Spleen (tissue), 11 donors: ENCODE data around the gene PRKCA. TPM values are rescaled to one million over a fixed set of nuclear protein-coding genes. Genes with fewer than 3 reads are reported as not detected.

Experiments used
- DNase-seq: peaks from one replicate; pipeline ENCODE4 v3.0.0-alpha.2; 2020
- H3K27ac ChIP-seq, 8 donors: fragments of 200-600 bp; sonication (generic) in 7 of 8; 1 replicate in 4 of 8; 2 replicates in 4 of 8; pipeline versions ENCODE4 v1.5.0 to v1.8.0; 2016 to 2021; ENCODE audit warnings: inconsistent platforms in 4 of 8, mild to moderate bottlenecking in 4 of 8, moderate library complexity in 1 of 8
- H3K27me3 ChIP-seq, 7 donors: fragments of 200-600 bp; sonication (generic) in 6 of 7; replicated peaks in 1 of 7; 1 replicate in 4 of 7; 2 replicates in 3 of 7; pipeline versions ENCODE4 v1.5.0 to v1.8.0; 2016 to 2021; ENCODE audit warnings: inconsistent platforms in 3 of 7, mild to moderate bottlenecking in 1 of 7
- H3K36me3 ChIP-seq, 6 donors: fragments of 200-600 bp; sonication (generic) in 5 of 6; 1 replicate in 4 of 6; 2 replicates in 2 of 6; pipeline versions ENCODE4 v1.5.0 to v1.8.0; 2016 to 2021; ENCODE audit warnings: inconsistent platforms in 2 of 6
- H3K4me1 ChIP-seq, 6 donors: fragments of 200-600 bp; sonication (generic) in 5 of 6; 1 replicate in 3 of 6; 2 replicates in 3 of 6; pipeline versions ENCODE4 v1.5.0 to v1.8.0; 2016 to 2021; ENCODE audit warnings: inconsistent platforms in 3 of 6
- H3K4me3 ChIP-seq, 8 donors: fragments of 200-600 bp; sonication (generic) in 7 of 8; 1 replicate in 4 of 8; 2 replicates in 4 of 8; pipeline versions ENCODE4 v1.5.0 to v1.8.0; 2016 to 2021; ENCODE audit warnings: inconsistent platforms in 4 of 8, mild to moderate bottlenecking in 4 of 8, moderate library complexity in 2 of 8
- H3K9me3 ChIP-seq, 8 donors: fragments of 200-600 bp; sonication (generic) in 7 of 8; 1 replicate in 4 of 8; 2 replicates in 4 of 8; pipeline versions ENCODE4 v1.5.0 to v1.8.0; 2016 to 2021; ENCODE audit warnings: inconsistent platforms in 4 of 8
- POLR2A ChIP-seq, 3 donors: fragments of 450-650 bp; IDR thresholded peaks; one replicate each; pipeline ENCODE4 v1.5.1; 2017; ENCODE audit warnings: antibody characterized with exemption in 3 of 3, mild to moderate bottlenecking in 1 of 3
- POLR2AphosphoS5 ChIP-seq, 3 donors: sonication (generic); formaldehyde crosslinking; IDR thresholded peaks; one replicate each; pipeline ENCODE4 v1.5.1; 2017; ENCODE audit warnings: antibody characterized with exemption in 3 of 3
- WGBS, 5 donors: extraction: QIAGEN DNeasy Blood & Tissue Kit in 3 of 5; methylation state at CpG; one replicate each; pipeline versions ENCODE4 v1.1.5 to v1.1.7; 2013 to 2018; 5-methylcytosine and 5-hydroxymethylcytosine counted together
- intact Hi-C: fragments of 100-400 bp; cut with DNase I; formaldehyde crosslinking; loops from one replicate; pipeline ENCODE4 v1.15.0; 2023; ENCODE audit warnings: low total_unique reads
- polyA plus RNA-seq, 3 donors: library from polyadenylated mRNA; stranded (reverse); fragments of 200-250 nt; gene quantifications; one replicate each; pipeline ENCODE4 v1.2.1, GENCODE V29; 2013
- total RNA-seq, 7 donors: library from RNA; depleted of rRNA in 3 of 7; stranded (reverse); fragments of >200 nt in 3 of 7; fragmentation: NEBNext Ultra II Directional in 4 of 7; extraction: Animal tissue kit (Norgen Biotek cat#: 25700) in 4 of 7; gene quantifications; one replicate each; pipeline versions ENCODE4 v1.1.0 to v1.2.1, GENCODE V29; 2016 to 2021
- TF ChIP-seq, protein P1 (sequence below), 11 experiments: fragments of 200-600 bp in 7 of 11; fragments of 450-650 bp in 4 of 11; sonication (generic) in 4 of 11; IDR thresholded peaks in 8 of 11; conservative IDR thresholded peaks in 3 of 11; 1 replicate in 7 of 11; 2 replicates in 4 of 11; pipeline versions ENCODE4 v1.4.0 to v1.8.0; 2016 to 2021; ENCODE audit warnings: antibody characterized with exemption in 11 of 11, inconsistent platforms in 4 of 11, mild to moderate bottlenecking in 1 of 11
- donor health status: healthy with polysubstance abuse.
- donor health status: DM: no; HTN: no; CAD: no; lungs with moderate emphysema.
- donor health status: DM: no; HTN: no; CAD: no.
- donor health status: Bipolar disorder and iron deficiency.
- donor health status: healthy.
- donor health status: DM: no; HTN: no; CAD: no.
- donor health status: DM: yes; HTN: yes; CAD: no.

The PRKCA gene
- total and polyA plus RNA-seq, 10 donors, result 1.7 to 59.7 (median 31.2) TPM

- TF ChIP-seq POLR2A (IDR thresholded peaks at IDR 0.05) (no peak), POLR2AphosphoS5 (IDR thresholded peaks at IDR 0.05) (no peak)
- TF ChIP-seq, protein P1, sequence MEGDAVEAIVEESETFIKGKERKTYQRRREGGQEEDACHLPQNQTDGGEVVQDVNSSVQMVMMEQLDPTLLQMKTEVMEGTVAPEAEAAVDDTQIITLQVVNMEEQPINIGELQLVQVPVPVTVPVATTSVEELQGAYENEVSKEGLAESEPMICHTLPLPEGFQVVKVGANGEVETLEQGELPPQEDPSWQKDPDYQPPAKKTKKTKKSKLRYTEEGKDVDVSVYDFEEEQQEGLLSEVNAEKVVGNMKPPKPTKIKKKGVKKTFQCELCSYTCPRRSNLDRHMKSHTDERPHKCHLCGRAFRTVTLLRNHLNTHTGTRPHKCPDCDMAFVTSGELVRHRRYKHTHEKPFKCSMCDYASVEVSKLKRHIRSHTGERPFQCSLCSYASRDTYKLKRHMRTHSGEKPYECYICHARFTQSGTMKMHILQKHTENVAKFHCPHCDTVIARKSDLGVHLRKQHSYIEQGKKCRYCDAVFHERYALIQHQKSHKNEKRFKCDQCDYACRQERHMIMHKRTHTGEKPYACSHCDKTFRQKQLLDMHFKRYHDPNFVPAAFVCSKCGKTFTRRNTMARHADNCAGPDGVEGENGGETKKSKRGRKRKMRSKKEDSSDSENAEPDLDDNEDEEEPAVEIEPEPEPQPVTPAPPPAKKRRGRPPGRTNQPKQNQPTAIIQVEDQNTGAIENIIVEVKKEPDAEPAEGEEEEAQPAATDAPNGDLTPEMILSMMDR (IDR thresholded peaks at IDR 0.05 in 8 of 11, conservative IDR thresholded peaks at IDR 0.05 in 3 of 11), result no peak
- Histone ChIP-seq H3K27ac (no peak overlapping the region), H3K36me3 (no peaks in the 10 kb centered on the region), H3K27me3 (no peaks in the 10 kb centered on the region), H3K4me3 (no peak overlapping the region), H3K4me1 (peaks cover 0 to 18% (median 8%) of the 10 kb centered on the region in 6 donors), H3K9me3 (no peaks in the 10 kb centered on the region)
- WGBS, 5 donors, result 71 to 82% (median 74%) methylated on average over 8 of the region's 8 CpGs
- no peak for DNase-seq
- intact Hi-C loops, result no loop called here
Measured at GRCh38 chr17:66508896-66509844, 206.8 kb downstream of the PRKCA start.

GRCh38 chr17:66509926-66510325 lies 207.5 kb downstream of the PRKCA start:
- TF ChIP-seq POLR2AphosphoS5 (IDR thresholded peaks at IDR 0.05), result no peak
- no peak for TF ChIP-seq POLR2A (IDR thresholded peaks at IDR 0.05)
- TF ChIP-seq, protein P1 (IDR thresholded peaks at IDR 0.05 in 8 of 11, conservative IDR thresholded peaks at IDR 0.05 in 3 of 11), result no peak
- 67 to 80% (median 75%) methylated on average over 3 of the region's 3 CpGs for WGBS, 5 donors
- Histone ChIP-seq H3K4me1 (peaks cover 0 to 18% (median 8%) of the 10 kb centered on the region in 6 donors), H3K27ac (no peak overlapping the region), H3K9me3 (no peaks in the 10 kb centered on the region), H3K27me3 (no peaks in the 10 kb centered on the region), H3K36me3 (no peaks in the 10 kb centered on the region), H3K4me3 (no peak overlapping the region)
- intact Hi-C loops, result no loop called here
- no peak for DNase-seq

GRCh38 chr17:66511135-66511534 lies 208.7 kb downstream of the PRKCA start:
- TF ChIP-seq POLR2A (IDR thresholded peaks at IDR 0.05), result no peak
- no peak for TF ChIP-seq POLR2AphosphoS5 (IDR thresholded peaks at IDR 0.05)
- TF ChIP-seq, protein P1 (IDR thresholded peaks at IDR 0.05 in 8 of 11, conservative IDR thresholded peaks at IDR 0.05 in 3 of 11), result no peak
- DNase-seq, result no peak
- Histone ChIP-seq H3K27ac (no peak overlapping the region), H3K4me3 (no peak overlapping the region), H3K9me3 (no peaks in the 10 kb centered on the region), H3K4me1 (peaks cover 0 to 18% (median 8%) of the 10 kb centered on the region in 6 donors), H3K27me3 (no peaks in the 10 kb centered on the region), H3K36me3 (no peaks in the 10 kb centered on the region)
- 77 to 90% (median 84%) methylated on average over 3 of the region's 3 CpGs for WGBS, 5 donors
- intact Hi-C loops, result no loop called here

DNA sequence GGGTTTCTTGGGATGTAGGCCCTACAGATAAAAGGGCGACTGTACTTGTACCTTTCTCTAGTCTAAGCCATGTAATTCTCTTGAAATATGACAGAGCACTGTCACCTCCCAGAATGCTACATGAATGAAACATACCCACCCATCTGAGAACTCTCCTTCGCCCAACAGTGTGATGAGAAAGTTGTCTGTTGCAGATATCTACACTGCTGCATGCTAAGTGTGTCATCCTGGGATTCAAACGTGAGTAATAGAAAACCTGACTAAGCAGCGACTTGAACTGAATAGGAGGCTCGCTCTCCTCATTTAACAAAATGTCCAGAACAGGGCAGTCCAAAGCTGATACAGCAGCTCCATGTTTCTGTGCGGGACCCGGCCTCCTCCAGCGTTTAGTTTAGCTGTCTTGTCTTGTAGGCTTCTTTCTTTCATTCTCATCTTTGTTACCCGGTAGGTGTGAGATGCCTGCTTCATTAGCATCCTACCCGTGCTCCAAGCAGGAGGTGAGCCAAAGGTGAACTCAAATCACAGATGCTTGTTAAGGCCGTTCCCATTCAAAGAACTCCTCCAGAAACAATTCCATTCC lies 211.9 kb downstream of the PRKCA start:
- no peak for DNase-seq
- H3K27me3 ChIP-seq, result no peaks in the 10 kb centered on the region
- no peaks in the 10 kb centered on the region for H3K9me3 ChIP-seq
- WGBS, 5 donors, result 79 to 91% (median 88%) methylated on average over 11 of the region's 11 CpGs
- H3K4me1 ChIP-seq, result no peaks in the 10 kb centered on the region
- H3K27ac ChIP-seq, result no peak overlapping the region
- intact Hi-C loops, result no loop called here
- H3K4me3 ChIP-seq, result no peak overlapping the region
- TF ChIP-seq, protein P1 (IDR thresholded peaks at IDR 0.05 in 8 of 11, conservative IDR thresholded peaks at IDR 0.05 in 3 of 11), result no peak
- TF ChIP-seq POLR2AphosphoS5 (IDR thresholded peaks at IDR 0.05), result no peak
- no peak for TF ChIP-seq POLR2A (IDR thresholded peaks at IDR 0.05)
- no peaks in the 10 kb centered on the region for H3K36me3 ChIP-seq
